SJSA1 (cell line): ENCODE measurements around the gene NCS1. TPM values are rescaled to one million over a fixed set of nuclear protein-coding genes. Genes with fewer than 3 reads are reported as not detected.

Source experiments
- DNase-seq, 2 experiments: peaks; one replicate each; pipeline ENCODE4 v3.0.0-alpha.2; 2015 to 2020; ENCODE audit warnings: low spot score in 2 of 2, low read depth in 1 of 2
- H3K27ac ChIP-seq: fragments of 250-450 bp; sonication (Bioruptor Pico); 2 replicates; pipeline ENCODE4 v1.5.1; 2020; ENCODE audit warnings: mild to moderate bottlenecking, moderate library complexity
- H3K27me3 ChIP-seq: fragments of 250-450 bp; sonication (Bioruptor Pico); replicated peaks from 2 replicates; pipeline ENCODE4 v1.5.1; 2020; ENCODE audit warnings: mild to moderate bottlenecking, moderate library complexity
- H3K36me3 ChIP-seq: fragments of 250-450 bp; sonication (Bioruptor Pico); 2 replicates; pipeline ENCODE4 v1.5.1; 2020; ENCODE audit warnings: mild to moderate bottlenecking
- H3K4me1 ChIP-seq: fragments of 250-450 bp; sonication (Bioruptor Pico); replicated peaks from 2 replicates; pipeline ENCODE4 v1.6.1; 2021; ENCODE audit warnings: mild to moderate bottlenecking
- H3K4me3 ChIP-seq: fragments of 250-450 bp; sonication (Bioruptor Pico); 2 replicates; pipeline ENCODE4 v1.5.1; 2020; ENCODE audit warnings: mild to moderate bottlenecking
- H3K9me3 ChIP-seq: fragments of 250-450 bp; sonication (Bioruptor Pico); replicated peaks from 2 replicates; pipeline ENCODE4 v1.5.1; 2020; ENCODE audit warnings: mild to moderate bottlenecking
- total RNA-seq: library from RNA; depleted of rRNA; stranded (reverse); fragments of >200 nt; shearing (Covaris generic); gene quantifications from 2 replicates; pipeline ENCODE4 v1.2.3, GENCODE V29; 2014

The NCS1 gene
- total RNA-seq, 1 experiment from 2014 or later, result 44.6 TPM

GRCh38 chr9:130155647-130156046, 16.6 kb upstream of the NCS1 start:
- no peaks in the 10 kb centered on the region for H3K9me3 ChIP-seq
- no peaks in the 10 kb centered on the region for H3K36me3 ChIP-seq
- H3K4me3 ChIP-seq, result no peak overlapping the region
- peaks cover 5% of the 10 kb centered on the region for H3K4me1 ChIP-seq
- DNase-seq, result no peak
- H3K27ac ChIP-seq, result no peak overlapping the region
- no peaks in the 10 kb centered on the region for H3K27me3 ChIP-seq

GRCh38 chr9:130156672-130157071, 15.5 kb upstream of the NCS1 start:
- H3K4me3 ChIP-seq, result no peak overlapping the region
- no peaks in the 10 kb centered on the region for H3K9me3 ChIP-seq
- H3K27me3 ChIP-seq, result no peaks in the 10 kb centered on the region
- no peaks in the 10 kb centered on the region for H3K36me3 ChIP-seq
- no peak overlapping the region for H3K27ac ChIP-seq
- DNase-seq, result no peak
- no peaks in the 10 kb centered on the region for H3K4me1 ChIP-seq

GRCh38 chr9:130157079-130157478, 15.1 kb upstream of the NCS1 start:
- Histone ChIP-seq H3K9me3 (no peaks in the 10 kb centered on the region), H3K27me3 (no peaks in the 10 kb centered on the region), H3K4me3 (no peak overlapping the region), H3K36me3 (no peaks in the 10 kb centered on the region), H3K27ac (no peak overlapping the region), H3K4me1 (no peaks in the 10 kb centered on the region)
- no peak for DNase-seq

GRCh38 chr9:130158001-130158400, 14.2 kb upstream of the NCS1 start:
- Histone ChIP-seq H3K4me1 (no peaks in the 10 kb centered on the region), H3K27ac (no peak overlapping the region), H3K9me3 (no peaks in the 10 kb centered on the region), H3K36me3 (no peaks in the 10 kb centered on the region), H3K4me3 (no peak overlapping the region), H3K27me3 (no peaks in the 10 kb centered on the region)
- no peak for DNase-seq

- Histone ChIP-seq H3K27ac (no peak overlapping the region), H3K4me3 (no peak overlapping the region), H3K9me3 (no peaks in the 10 kb centered on the region), H3K4me1 (no peaks in the 10 kb centered on the region), H3K36me3 (no peaks in the 10 kb centered on the region), H3K27me3 (no peaks in the 10 kb centered on the region)
- DNase-seq, result no peak
These were observed 13.1 kb upstream of the NCS1 start for GRCh38 chr9:130159057-130159456.

- Histone ChIP-seq H3K9me3 (no peaks in the 10 kb centered on the region), H3K27ac (no peak overlapping the region), H3K36me3 (no peaks in the 10 kb centered on the region), H3K27me3 (no peaks in the 10 kb centered on the region), H3K4me1 (no peaks in the 10 kb centered on the region), H3K4me3 (no peak overlapping the region)
- DNase-seq, result no peak
These were observed 12.1 kb upstream of the NCS1 start for GRCh38 chr9:130159915-130160670.

GRCh38 chr9:130160862-130161470, 11.2 kb upstream of the NCS1 start:
- Histone ChIP-seq H3K4me1 (no peaks in the 10 kb centered on the region), H3K36me3 (no peaks in the 10 kb centered on the region), H3K27ac (no peak overlapping the region), H3K9me3 (no peaks in the 10 kb centered on the region), H3K4me3 (no peak overlapping the region), H3K27me3 (no peaks in the 10 kb centered on the region)
- no peak for DNase-seq

GRCh38 chr9:130165579-130165978, 6.6 kb upstream of the NCS1 start:
- H3K27ac ChIP-seq, result no peak overlapping the region
- no peaks in the 10 kb centered on the region for H3K4me1 ChIP-seq
- no peaks in the 10 kb centered on the region for H3K9me3 ChIP-seq
- DNase-seq, result no peak
- H3K4me3 ChIP-seq, result no peak overlapping the region
- no peaks in the 10 kb centered on the region for H3K36me3 ChIP-seq
- H3K27me3 ChIP-seq, result no peaks in the 10 kb centered on the region

GRCh38 chr9:130166399-130166798, 5.8 kb upstream of the NCS1 start:
- H3K36me3 ChIP-seq, result no peaks in the 10 kb centered on the region
- H3K27ac ChIP-seq, result no peak overlapping the region
- no peak overlapping the region for H3K4me3 ChIP-seq
- H3K4me1 ChIP-seq, result peaks cover under 1% of the 10 kb centered on the region
- no peaks in the 10 kb centered on the region for H3K9me3 ChIP-seq
- DNase-seq, result no peak
- H3K27me3 ChIP-seq, result no peaks in the 10 kb centered on the region

- no peak for DNase-seq
- H3K27ac ChIP-seq, result no peak overlapping the region
- no peak overlapping the region for H3K4me3 ChIP-seq
- H3K4me1 ChIP-seq, result peaks cover 6% of the 10 kb centered on the region
- H3K27me3 ChIP-seq, result no peaks in the 10 kb centered on the region
- no peaks in the 10 kb centered on the region for H3K9me3 ChIP-seq
- H3K36me3 ChIP-seq, result peaks cover 1% of the 10 kb centered on the region; the same call in 1 of the 2 replicates
These were observed 4.3 kb upstream of the NCS1 start for GRCh38 chr9:130167927-130168326.

- Histone ChIP-seq H3K27me3 (no peaks in the 10 kb centered on the region), H3K4me1 (peaks cover 18% of the 10 kb centered on the region), H3K36me3 (peaks cover 24% of the 10 kb centered on the region), H3K9me3 (no peaks in the 10 kb centered on the region), H3K4me3 (peak overlapping the region; percentile 39), H3K27ac (no peak overlapping the region; the same call in 1 of the 2 replicates)
- no peak for DNase-seq
These were observed 717 bp upstream of the NCS1 start for GRCh38 chr9:130171226-130172148.

GRCh38 chr9:130172858-130173665, 858 bp downstream of the NCS1 start:
- H3K4me3 ChIP-seq, result peak overlapping the region; percentile 82
- peak overlapping the region; percentile 60 for H3K27ac ChIP-seq
- H3K36me3 ChIP-seq, result peaks cover 34% of the 10 kb centered on the region
- H3K4me1 ChIP-seq, result peaks cover 18% of the 10 kb centered on the region
- H3K9me3 ChIP-seq, result no peaks in the 10 kb centered on the region
- peak in 1 of 2 experiments; percentile 44 for DNase-seq
- H3K27me3 ChIP-seq, result no peaks in the 10 kb centered on the region

GRCh38 chr9:130173666-130173983, 1.4 kb downstream of the NCS1 start:
- Histone ChIP-seq H3K27me3 (no peaks in the 10 kb centered on the region), H3K4me1 (peaks cover 18% of the 10 kb centered on the region), H3K36me3 (peaks cover 34% of the 10 kb centered on the region), H3K4me3 (peak overlapping the region; percentile 82), H3K27ac (no peak overlapping the region), H3K9me3 (no peaks in the 10 kb centered on the region)
- no peak for DNase-seq
